Esophagus muscularis mucosa (tissue), 3 donors: ENCODE data around the gene KLF14.

ENCODE experiments used
- CTCF ChIP-seq, 3 experiments: fragments of 200-600 bp in 2 of 3; fragments of 450-650 bp in 1 of 3; sonication (generic) in 2 of 3; IDR thresholded peaks; one replicate each; pipeline ENCODE4 v1.5.1; 2017 to 2019; ENCODE audit warnings: antibody characterized with exemption in 3 of 3, mild to moderate bottlenecking in 2 of 3, moderate library complexity in 1 of 3
- EP300 ChIP-seq: sonication (generic); formaldehyde crosslinking; IDR thresholded peaks from one replicate; pipeline ENCODE4 v1.6.1; 2017; ENCODE audit warnings: antibody characterized with exemption

DNA sequence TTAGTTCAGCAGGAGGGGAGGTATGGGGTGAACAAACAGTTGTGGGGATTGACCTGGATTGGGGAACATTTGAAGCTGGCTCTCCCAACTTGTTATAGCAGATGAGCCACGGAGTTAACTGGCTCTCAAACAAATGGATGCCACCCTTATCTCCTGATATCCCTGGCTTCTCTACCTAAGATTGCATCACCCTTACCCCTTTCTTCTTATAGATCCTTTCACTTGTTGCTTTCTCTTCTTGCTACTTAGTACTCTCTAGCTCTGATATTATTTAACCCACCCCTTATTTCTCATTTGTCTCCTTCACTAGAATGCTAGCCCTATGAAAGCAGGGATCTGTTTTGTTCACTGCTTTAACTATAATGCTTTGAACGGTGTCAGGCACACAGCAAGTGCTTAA is 22.3 kb upstream of the KLF14 start:
- TF ChIP-seq CTCF (IDR thresholded peaks at IDR 0.05): no peak
- no peak for TF ChIP-seq EP300
